Measurements from ENCODE around the gene FABP6. TPM values are rescaled to one million over a fixed set of nuclear protein-coding genes. Genes with fewer than 3 reads are reported as not detected.

FABP6 gene
- polyA plus RNA-seq, 3 donors: not detected

DNA sequence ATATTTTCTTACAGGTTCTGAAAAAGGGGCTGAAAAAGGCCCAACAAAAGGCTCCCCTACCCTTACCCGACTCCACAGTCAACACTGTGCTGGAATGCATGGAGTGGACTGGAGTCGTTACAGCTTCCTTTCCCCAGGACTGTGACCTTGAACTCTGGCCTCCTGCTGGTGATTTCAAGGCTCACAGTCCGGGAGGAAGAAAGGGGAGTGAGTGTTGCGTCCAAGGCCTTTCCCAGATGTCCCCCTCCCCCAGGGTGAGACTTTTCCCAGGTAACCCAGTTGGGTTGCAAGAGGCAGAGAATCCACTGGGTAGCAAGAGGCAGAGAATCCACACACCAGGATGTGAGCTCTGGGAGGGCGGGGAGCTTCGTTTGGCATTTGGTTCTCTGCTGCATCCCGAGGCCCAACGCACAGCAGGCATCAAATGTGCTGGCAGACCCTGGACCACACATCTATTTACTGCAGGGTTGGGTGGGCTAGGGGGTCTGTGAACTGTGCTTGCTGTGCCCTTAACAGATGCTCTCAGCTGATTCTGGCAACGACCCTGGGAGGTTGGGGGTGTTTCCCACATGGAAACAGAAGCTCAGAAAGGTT, 37.5 kb downstream of the FABP6 start:
- no peak for DNase-seq
- no peak for TF ChIP-seq CTCF (IDR thresholded peaks at IDR 0.05)
- intact Hi-C loops (cut with micrococcal nuclease): loop anchor here (5.0 kb wide), 2 partner anchors 55 to 65 kb away; no protein-coding TSS in a partner anchor
- no peak overlapping the region for H3K9ac ChIP-seq (ENCODE audit: insufficient read depth, low read length, poor library complexity, severe bottlenecking)
- no peak overlapping the region for H3K4me3 Mint-ChIP-seq
- H2AFZ ChIP-seq (ENCODE audit: insufficient read depth, low read depth, low read length, poor library complexity, severe bottlenecking): no peak overlapping the region
- H3K27ac Mint-ChIP-seq: peak overlapping the region in 2 of 7 donors; percentile 10 to 40
- peaks cover 36% of the 10 kb centered on the region for H3K4me1 Mint-ChIP-seq
- no peaks in the 10 kb centered on the region for H3K9me3 ChIP-seq (replicated peaks in 1 of 2; ENCODE audit: control insufficient read depth in 1 of 2, insufficient read depth in 1 of 2, low read length in 2 of 2)
- H3K4me3 ChIP-seq (replicated peaks in 1 of 3; ENCODE audit: low read depth in 2 of 3, low read length in 3 of 3): no peak overlapping the region
- H3K27me3 ChIP-seq (ENCODE audit: control insufficient read depth in 2 of 2, insufficient read depth in 2 of 2, low read length in 2 of 2): peaks cover 0 to 3% of the 10 kb centered on the region in 2 donors
- H3K36me3 ChIP-seq (replicated peaks in 1 of 2; ENCODE audit: control insufficient read depth in 1 of 2, insufficient read depth in 2 of 2, low read length in 2 of 2): no peaks in the 10 kb centered on the region
- no peak overlapping the region for H3K4me2 ChIP-seq (replicated peaks; ENCODE audit: extremely low read depth, low read length, poor library complexity, severe bottlenecking)
- peaks cover 22 to 30% of the 10 kb centered on the region in 2 donors for H3K4me1 ChIP-seq (ENCODE audit: control insufficient read depth in 1 of 2, insufficient read depth in 2 of 2, low read length in 2 of 2)
- H3K27me3 Mint-ChIP-seq (ENCODE audit: low read depth in 3 of 3): peaks cover 9 to 18% (median 14%) of the 10 kb centered on the region in 3 donors
- no peak overlapping the region for H3K27ac ChIP-seq (ENCODE audit: low read depth in 1 of 2, low read length in 2 of 2)
- no peaks in the 10 kb centered on the region for H3K79me2 ChIP-seq (ENCODE audit: insufficient read depth, low read length)
- H3K36me3 Mint-ChIP-seq: peaks cover 0 to 3% of the 10 kb centered on the region in 2 donors
- no CpG with 5 or more reads among the region's 9 CpGs for WGBS (ENCODE audit: insufficient coverage)
- peaks cover 0 to 3% (median 0%) of the 10 kb centered on the region in 7 donors for H3K9me3 Mint-ChIP-seq
- no peaks in the 10 kb centered on the region for H4K20me1 ChIP-seq (ENCODE audit: insufficient read depth, low read length)

DNA sequence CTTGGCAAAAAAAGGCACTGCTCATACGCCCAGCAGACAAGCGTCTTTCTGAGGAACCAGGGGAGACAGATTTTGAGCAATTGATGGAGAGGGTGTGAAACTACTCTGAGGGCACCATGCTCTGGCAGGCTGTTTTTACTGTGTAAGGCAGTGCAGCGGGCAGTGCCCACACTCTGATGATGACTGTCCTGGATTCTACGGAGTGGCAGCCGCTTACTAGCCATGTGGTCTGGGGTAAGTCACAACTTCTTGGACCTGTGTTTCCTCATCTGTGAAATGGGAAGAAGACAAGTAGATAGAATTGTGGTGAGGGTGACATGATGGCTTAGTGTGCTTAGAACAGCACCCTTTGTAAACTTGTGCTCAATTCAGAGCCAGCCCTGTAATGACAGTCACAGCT, 38.8 kb downstream of the FABP6 start:
- 70% methylated on average over 5 of the region's 5 CpGs for WGBS (ENCODE audit: insufficient coverage)
- no peak overlapping the region for H3K4me3 ChIP-seq (replicated peaks in 1 of 3; ENCODE audit: low read depth in 2 of 3, low read length in 3 of 3)
- H3K27ac ChIP-seq (ENCODE audit: low read depth in 1 of 2, low read length in 2 of 2): no peak overlapping the region
- H3K4me2 ChIP-seq (replicated peaks; ENCODE audit: extremely low read depth, low read length, poor library complexity, severe bottlenecking): peak overlapping the region; percentile 47
- Mint-ChIP-seq H3K9me3 (peaks cover 0 to 3% (median 0%) of the 10 kb centered on the region in 7 donors), H3K36me3 (peaks cover 0 to 3% of the 10 kb centered on the region in 2 donors), H3K4me3 (peak overlapping the region in 1 of 2 donors; percentile 51), H3K27me3 (ENCODE audit: low read depth in 3 of 3) (peaks cover 9 to 15% (median 9%) of the 10 kb centered on the region in 3 donors), H3K27ac (peak overlapping the region; percentile 12 to 94 (median 89)), H3K4me1 (peaks cover 27% of the 10 kb centered on the region)
- H3K36me3 ChIP-seq (replicated peaks in 1 of 2; ENCODE audit: control insufficient read depth in 1 of 2, insufficient read depth in 2 of 2, low read length in 2 of 2): no peaks in the 10 kb centered on the region
- peak; percentile 21 to 72 (median 34) for DNase-seq
- H4K20me1 ChIP-seq (ENCODE audit: insufficient read depth, low read length): no peaks in the 10 kb centered on the region
- H2AFZ ChIP-seq (ENCODE audit: insufficient read depth, low read depth, low read length, poor library complexity, severe bottlenecking): no peak overlapping the region
- no peak overlapping the region for H3K9ac ChIP-seq (ENCODE audit: insufficient read depth, low read length, poor library complexity, severe bottlenecking)
- H3K79me2 ChIP-seq (ENCODE audit: insufficient read depth, low read length): no peaks in the 10 kb centered on the region
- TF ChIP-seq CTCF (IDR thresholded peaks at IDR 0.05): no peak
- no peaks in the 10 kb centered on the region for H3K9me3 ChIP-seq (replicated peaks in 1 of 2; ENCODE audit: control insufficient read depth in 1 of 2, insufficient read depth in 1 of 2, low read length in 2 of 2)
- intact Hi-C loops (cut with micrococcal nuclease): loop anchor here (5.0 kb wide), 2 partner anchors 54 to 64 kb away; no protein-coding TSS in a partner anchor
- peaks cover 22 to 25% of the 10 kb centered on the region in 2 donors for H3K4me1 ChIP-seq (ENCODE audit: control insufficient read depth in 1 of 2, insufficient read depth in 2 of 2, low read length in 2 of 2)
- H3K27me3 ChIP-seq (ENCODE audit: control insufficient read depth in 2 of 2, insufficient read depth in 2 of 2, low read length in 2 of 2): peaks cover 2 to 5% of the 10 kb centered on the region in 2 donors
